Fibroblast of lung (primary cell): ENCODE data around the gene SLC25A3. TPM values are rescaled to one million over a fixed set of nuclear protein-coding genes. Genes with fewer than 3 reads are reported as not detected.

Experiments used
- DNase-seq, 2 donors: peaks; one replicate each; pipeline versions ENCODE4 v3.0.0 to v3.0.0-alpha.2; 2010; ENCODE audit warnings: low read depth in 2 of 2
- H2AFZ ChIP-seq: 2 replicates; pipeline ENCODE4 v1.5.1; 2012; ENCODE audit warnings: low read length, control low read depth, inconsistent platforms
- H3K27ac ChIP-seq: 2 replicates; pipeline ENCODE4 v1.5.1; 2011; ENCODE audit warnings: low read length, control low read depth; ENCODE audit not compliant: insufficient read depth
- H3K27me3 ChIP-seq: 2 replicates; pipeline ENCODE4 v1.5.1; 2011; ENCODE audit warnings: mild to moderate bottlenecking, low read length; ENCODE audit not compliant: control insufficient read depth, insufficient read depth
- H3K36me3 ChIP-seq: 2 replicates; pipeline ENCODE4 v1.5.1; 2011; ENCODE audit warnings: low read length; ENCODE audit not compliant: control insufficient read depth, insufficient read depth
- H3K4me1 ChIP-seq: 2 replicates; pipeline ENCODE4 v1.5.1; 2011; ENCODE audit warnings: low read length; ENCODE audit not compliant: control insufficient read depth, insufficient read depth; ENCODE audit errors: extremely low read depth
- H3K4me2 ChIP-seq: 2 replicates; pipeline ENCODE4 v1.5.1; 2011; ENCODE audit warnings: low read length, control low read depth; ENCODE audit not compliant: insufficient read depth; ENCODE audit errors: extremely low read depth
- H3K4me3 ChIP-seq, 4 experiments: fragments of 200-600 bp in 1 of 4; sonication (generic) in 1 of 4; replicated peaks in 1 of 4; 2 replicates each; pipeline ENCODE4 v1.5.1; 2011 to 2016; ENCODE audit warnings: low read length in 4 of 4, low read depth in 3 of 4, mild to moderate bottlenecking in 3 of 4, control low read depth in 2 of 4, inconsistent platforms in 1 of 4, mixed read lengths in 1 of 4; ENCODE audit not compliant: insufficient read depth in 1 of 4; ENCODE audit errors: control extremely low read depth in 1 of 4
- H3K79me2 ChIP-seq: 2 replicates; pipeline ENCODE4 v1.5.1; 2012; ENCODE audit warnings: mild to moderate bottlenecking, low read length, inconsistent platforms; ENCODE audit not compliant: control insufficient read depth, insufficient read depth
- H3K9ac ChIP-seq: 2 replicates; pipeline ENCODE4 v1.5.1; 2011; ENCODE audit warnings: mild to moderate bottlenecking, low read length, control low read depth; ENCODE audit not compliant: insufficient read depth
- H3K9me3 ChIP-seq: 2 replicates; pipeline ENCODE4 v1.5.1; 2012; ENCODE audit warnings: low read depth, low read length; ENCODE audit not compliant: control insufficient read depth, insufficient read depth
- H4K20me1 ChIP-seq: 2 replicates; pipeline ENCODE4 v1.5.1; 2011; ENCODE audit warnings: low read length; ENCODE audit not compliant: control insufficient read depth, insufficient read depth; ENCODE audit errors: extremely low read depth
- EZH2 ChIP-seq: IDR thresholded peaks from 2 replicates; pipeline ENCODE4 v1.5.1; 2012; ENCODE audit warnings: low read length, control low read depth, mild to moderate bottlenecking; ENCODE audit errors: missing control alignments
- polyA plus RNA-seq, 2 donors: library from polyadenylated mRNA; depleted of rRNA in 1 of 2; stranded (reverse) in 1 of 2; unstranded in 1 of 2; fragments of >200 nt; gene quantifications; 2 replicates each; pipeline ENCODE4 v1.2.1, GENCODE V29; 2011 to 2012; ENCODE audit warnings: missing spikeins in 1 of 2
- total RNA-seq: library from RNA; depleted of rRNA; stranded (reverse); fragments of >200 nt; gene quantifications from 2 replicates; pipeline ENCODE4 v1.2.1, GENCODE V29; 2014
- TF ChIP-seq, protein P1 (sequence below), 2 donors: IDR thresholded peaks in 1 of 2; conservative IDR thresholded peaks in 1 of 2; 1 replicate in 1 of 2; 2 replicates in 1 of 2; pipeline ENCODE4 v1.5.1; 2011 to 2012; ENCODE audit warnings: low read length in 2 of 2, control low read depth in 1 of 2, inconsistent platforms in 1 of 2, low read depth in 1 of 2, mild to moderate bottlenecking in 1 of 2

SLC25A3 gene
- total and polyA plus RNA-seq, 2 donors (not counting 1 experiment from before 2014, with no cell fraction given) = 541 to 1,157 TPM

GRCh38 chr12:98587084-98587483, 6.4 kb upstream of the SLC25A3 start:
- H3K27ac ChIP-seq = no peak overlapping the region
- H4K20me1 ChIP-seq = no peaks in the 10 kb centered on the region
- no peak overlapping the region for H3K9ac ChIP-seq
- H3K4me2 ChIP-seq = no peak overlapping the region
- no peaks in the 10 kb centered on the region for H3K36me3 ChIP-seq
- no peaks in the 10 kb centered on the region for H3K79me2 ChIP-seq
- H3K9me3 ChIP-seq = no peaks in the 10 kb centered on the region
- TF ChIP-seq, protein P1, sequence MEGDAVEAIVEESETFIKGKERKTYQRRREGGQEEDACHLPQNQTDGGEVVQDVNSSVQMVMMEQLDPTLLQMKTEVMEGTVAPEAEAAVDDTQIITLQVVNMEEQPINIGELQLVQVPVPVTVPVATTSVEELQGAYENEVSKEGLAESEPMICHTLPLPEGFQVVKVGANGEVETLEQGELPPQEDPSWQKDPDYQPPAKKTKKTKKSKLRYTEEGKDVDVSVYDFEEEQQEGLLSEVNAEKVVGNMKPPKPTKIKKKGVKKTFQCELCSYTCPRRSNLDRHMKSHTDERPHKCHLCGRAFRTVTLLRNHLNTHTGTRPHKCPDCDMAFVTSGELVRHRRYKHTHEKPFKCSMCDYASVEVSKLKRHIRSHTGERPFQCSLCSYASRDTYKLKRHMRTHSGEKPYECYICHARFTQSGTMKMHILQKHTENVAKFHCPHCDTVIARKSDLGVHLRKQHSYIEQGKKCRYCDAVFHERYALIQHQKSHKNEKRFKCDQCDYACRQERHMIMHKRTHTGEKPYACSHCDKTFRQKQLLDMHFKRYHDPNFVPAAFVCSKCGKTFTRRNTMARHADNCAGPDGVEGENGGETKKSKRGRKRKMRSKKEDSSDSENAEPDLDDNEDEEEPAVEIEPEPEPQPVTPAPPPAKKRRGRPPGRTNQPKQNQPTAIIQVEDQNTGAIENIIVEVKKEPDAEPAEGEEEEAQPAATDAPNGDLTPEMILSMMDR (conservative IDR thresholded peaks at IDR 0.05 in 1 of 2, IDR thresholded peaks at IDR 0.05 in 1 of 2; ENCODE audit: low read depth in 1 of 2, low read length in 2 of 2) = no peak
- TF ChIP-seq EZH2 = no peak
- H3K27me3 ChIP-seq = no peaks in the 10 kb centered on the region
- H2AFZ ChIP-seq = no peak overlapping the region
- DNase-seq = no peak
- H3K4me3 ChIP-seq = no peak overlapping the region
- no peaks in the 10 kb centered on the region for H3K4me1 ChIP-seq

DNA sequence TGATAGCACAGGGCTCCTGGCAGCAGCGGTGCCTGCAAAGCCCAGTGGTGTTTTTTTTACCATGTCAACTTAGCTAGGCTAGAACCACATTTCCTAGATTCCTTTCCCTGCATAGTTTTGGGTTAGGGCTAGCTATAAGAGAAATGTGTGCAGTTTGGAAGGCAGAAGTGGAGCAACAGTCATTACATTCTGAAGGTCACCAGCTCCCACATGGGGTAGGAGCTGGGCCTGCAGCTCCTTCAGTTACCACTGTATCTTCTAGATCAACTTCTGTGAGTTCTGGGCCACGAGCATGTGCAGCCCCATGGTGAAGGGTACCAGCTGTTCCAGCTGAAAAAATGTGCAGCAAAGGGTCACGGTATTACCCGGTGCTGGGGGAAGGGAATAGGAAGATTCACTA, 2.3 kb upstream of the SLC25A3 start:
- Histone ChIP-seq H3K36me3 (no peaks in the 10 kb centered on the region), H3K4me3 (no peak overlapping the region), H3K27ac (no peak overlapping the region), H3K79me2 (peaks cover 27% of the 10 kb centered on the region), H4K20me1 (peaks cover 8% of the 10 kb centered on the region), H3K9ac (no peak overlapping the region), H2AFZ (no peak overlapping the region), H3K4me2 (no peak overlapping the region), H3K9me3 (no peaks in the 10 kb centered on the region), H3K27me3 (no peaks in the 10 kb centered on the region), H3K4me1 (no peaks in the 10 kb centered on the region)
- TF ChIP-seq EZH2 = no peak
- DNase-seq = peak in 1 of 2 donors; percentile 28

DNA sequence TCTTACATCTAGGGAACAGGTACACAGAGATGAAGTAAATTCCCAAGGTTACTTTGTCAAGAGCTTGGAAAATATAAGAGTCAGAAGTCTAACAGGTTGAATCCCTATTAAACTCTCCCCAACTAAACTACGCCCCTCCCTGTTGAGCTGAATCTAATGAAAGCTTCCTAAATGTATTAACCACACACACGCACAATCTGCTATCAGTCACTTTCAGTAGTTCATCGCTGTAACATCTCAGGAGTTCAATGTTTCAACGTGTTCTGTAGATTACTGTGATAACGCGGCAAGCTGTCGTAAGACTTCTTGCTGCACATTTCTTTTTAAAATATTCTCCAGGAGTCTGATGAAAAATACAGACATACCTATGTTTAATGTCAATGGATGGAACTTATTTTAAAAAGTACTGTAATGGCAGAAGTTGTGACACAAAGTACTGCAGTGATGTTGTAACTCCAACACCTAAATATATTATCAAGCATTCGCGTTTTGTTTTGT, 612 bp upstream of the SLC25A3 start:
- H3K4me2 ChIP-seq = peak overlapping the region; percentile 64
- H2AFZ ChIP-seq = peak overlapping the region; percentile 88
- peak overlapping the region; percentile 43 to 99 (median 55) for H3K4me3 ChIP-seq
- H3K36me3 ChIP-seq = no peaks in the 10 kb centered on the region
- peak overlapping the region; percentile 79 for H3K27ac ChIP-seq
- no peak for DNase-seq
- peaks cover 2% of the 10 kb centered on the region for H3K4me1 ChIP-seq
- peaks cover 44% of the 10 kb centered on the region for H3K79me2 ChIP-seq
- TF ChIP-seq, protein P1 (conservative IDR thresholded peaks at IDR 0.05 in 1 of 2, IDR thresholded peaks at IDR 0.05 in 1 of 2; ENCODE audit: low read depth in 1 of 2, low read length in 2 of 2) = no peak
- no peak for TF ChIP-seq EZH2
- H3K9ac ChIP-seq = peak overlapping the region; percentile 41
- no peaks in the 10 kb centered on the region for H3K9me3 ChIP-seq
- H3K27me3 ChIP-seq = no peaks in the 10 kb centered on the region
- peaks cover 10% of the 10 kb centered on the region for H4K20me1 ChIP-seq
